ENCODE measurements around the gene TUBB2A.
A peak's percentile ranks its signal among the peaks of the same experiment; 100 is the strongest.
"Not testable (repeated sequence)": the region's sequence is repeated elsewhere in the genome, so short reads cannot be mapped to it uniquely, and the experiment has no call there.

The TUBB2A gene

GRCh38 chr6:3164388-3164787, 7.0 kb upstream of the TUBB2A start:
- Histone ChIP-seq H3K36me3 (no peaks in the 10 kb centered on the region), H3K4me1 (peaks cover 22% of the 10 kb centered on the region)

DNA sequence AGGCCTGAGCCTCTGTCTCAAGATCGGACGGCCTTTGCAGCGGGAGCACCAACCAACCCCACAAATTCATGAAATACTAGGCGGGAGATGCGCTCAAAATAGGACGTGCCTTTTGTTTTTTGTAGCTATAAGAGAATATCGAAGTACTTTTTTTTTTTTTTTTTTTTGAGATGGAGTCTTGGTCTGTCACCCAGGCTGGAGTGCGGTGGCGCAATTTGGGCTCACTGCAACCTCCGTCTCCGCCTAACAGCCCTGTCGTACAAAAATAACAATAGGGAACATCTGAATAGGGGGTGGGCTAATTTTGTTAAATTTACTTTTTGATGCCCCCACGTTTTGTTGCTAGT, 5.9 kb upstream of the TUBB2A start:
- peaks cover 22% of the 10 kb centered on the region for H3K4me1 ChIP-seq
- no peaks in the 10 kb centered on the region for H3K9me3 ChIP-seq
- DNase-seq = no peak

More at GRCh38 chr6:3164388-3164787, 7.0 kb upstream of the TUBB2A start:
- Histone ChIP-seq H3K27me3 (no peaks in the 10 kb centered on the region), H3K4me3 (ENCODE audit: low read depth, low read length) (no peak overlapping the region), H3K9me3 (no peaks in the 10 kb centered on the region)
- TF ChIP-seq CTCF (IDR thresholded peaks at IDR 0.05; ENCODE audit: low read depth, low read length) = no peak
- DNase-seq = no peak

GRCh38 chr6:3162565-3163247, 5.4 kb upstream of the TUBB2A start:
- Histone ChIP-seq H3K9me3 (no peaks in the 10 kb centered on the region), H3K27me3 (no peaks in the 10 kb centered on the region), H3K4me1 (peaks cover 22% of the 10 kb centered on the region), H3K4me3 (ENCODE audit: low read depth, low read length) (peak overlapping the region; percentile 79), H3K36me3 (no peaks in the 10 kb centered on the region)
- peak; percentile 87 for DNase-seq
- TF ChIP-seq CTCF (IDR thresholded peaks at IDR 0.05; ENCODE audit: low read depth, low read length) = peak; percentile 23; the same call in 1 of the 2 replicates

More for the DNA sequence above, 5.9 kb upstream of the TUBB2A start:
- peak overlapping the region; percentile 79 for H3K4me3 ChIP-seq (ENCODE audit: low read depth, low read length)
- TF ChIP-seq CTCF (IDR thresholded peaks at IDR 0.05; ENCODE audit: low read depth, low read length) = peak; percentile 1; the same call in 1 of the 2 replicates
- no peaks in the 10 kb centered on the region for H3K36me3 ChIP-seq
- no peaks in the 10 kb centered on the region for H3K27me3 ChIP-seq

- H3K36me3 ChIP-seq = no peaks in the 10 kb centered on the region
- no peak for TF ChIP-seq CTCF (IDR thresholded peaks at IDR 0.05; ENCODE audit: low read depth, low read length)
- peak overlapping the region; percentile 79 for H3K4me3 ChIP-seq (ENCODE audit: low read depth, low read length)
These were observed 4.7 kb upstream of the TUBB2A start for GRCh38 chr6:3162067-3162497.

DNA sequence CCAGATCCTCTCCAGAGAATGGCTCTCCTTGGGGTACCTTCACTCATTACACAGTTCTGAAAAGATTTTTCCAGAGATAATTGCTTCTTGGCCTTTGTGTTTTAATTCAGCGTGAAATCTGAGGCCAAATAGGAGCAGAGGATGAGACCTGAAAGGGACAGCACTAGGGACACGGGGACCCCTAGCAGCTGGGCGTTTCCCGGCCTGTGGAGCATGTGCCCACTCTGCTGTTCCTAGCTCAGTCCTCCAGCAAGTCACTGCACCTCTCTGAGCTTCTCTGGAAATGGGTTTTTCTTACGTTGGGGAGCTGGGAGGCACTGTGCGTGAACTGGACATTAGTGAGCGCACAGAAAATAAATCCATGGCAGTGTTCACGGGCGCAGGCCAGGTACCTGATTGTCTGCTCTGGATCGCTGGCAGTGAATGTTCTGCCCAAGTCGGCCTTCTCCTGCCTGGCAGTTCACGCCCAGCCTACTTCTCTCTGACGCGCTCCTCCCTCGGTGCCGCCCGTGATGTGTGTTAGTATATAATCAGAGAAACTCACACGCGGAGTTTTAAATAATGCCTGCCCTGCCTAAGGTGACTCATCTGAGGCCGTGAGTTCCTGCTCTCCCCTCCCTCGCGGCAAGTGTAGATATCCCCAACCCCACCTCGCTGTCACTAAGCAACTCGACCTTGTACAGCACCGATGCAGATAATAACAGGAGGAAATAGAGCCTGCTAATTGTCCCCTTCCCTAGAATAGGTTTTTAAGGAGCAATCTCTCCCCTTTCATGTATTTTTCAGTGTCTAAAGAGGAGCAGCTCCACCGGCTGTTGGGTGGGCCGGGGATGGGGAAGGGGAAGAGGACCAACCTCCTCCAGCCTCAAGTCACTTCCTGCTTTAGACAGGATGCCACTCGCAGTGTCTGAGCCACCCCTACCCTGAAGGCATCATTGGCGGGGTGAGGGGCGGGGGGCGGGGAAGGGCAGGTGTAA, 2.7 kb upstream of the TUBB2A start:
- TF ChIP-seq CTCF (IDR thresholded peaks at IDR 0.05; ENCODE audit: low read depth, low read length) = no peak
- Histone ChIP-seq H3K27me3 (no peaks in the 10 kb centered on the region), H3K4me1 (peaks cover 12% of the 10 kb centered on the region; the same call in 1 of the 2 replicates), H3K9me3 (no peaks in the 10 kb centered on the region), H3K4me3 (ENCODE audit: low read depth, low read length) (no peak overlapping the region), H3K36me3 (peaks cover 7% of the 10 kb centered on the region)
- DNase-seq = no peak

More at GRCh38 chr6:3162067-3162497, 4.7 kb upstream of the TUBB2A start:
- no peak for DNase-seq
- Histone ChIP-seq H3K4me1 (peaks cover 22% of the 10 kb centered on the region), H3K27me3 (no peaks in the 10 kb centered on the region), H3K9me3 (no peaks in the 10 kb centered on the region)

- H3K36me3 ChIP-seq = peaks cover 26% of the 10 kb centered on the region
- peak; percentile 68 for DNase-seq
- peak overlapping the region; percentile 94 for H3K4me3 ChIP-seq (ENCODE audit: low read depth, low read length)
- not testable (repeated sequence) for H3K4me1 ChIP-seq, H3K9me3 ChIP-seq, H3K27me3 ChIP-seq
These were observed 887 bp downstream of the TUBB2A start for GRCh38 chr6:3156184-3157130.

DNA sequence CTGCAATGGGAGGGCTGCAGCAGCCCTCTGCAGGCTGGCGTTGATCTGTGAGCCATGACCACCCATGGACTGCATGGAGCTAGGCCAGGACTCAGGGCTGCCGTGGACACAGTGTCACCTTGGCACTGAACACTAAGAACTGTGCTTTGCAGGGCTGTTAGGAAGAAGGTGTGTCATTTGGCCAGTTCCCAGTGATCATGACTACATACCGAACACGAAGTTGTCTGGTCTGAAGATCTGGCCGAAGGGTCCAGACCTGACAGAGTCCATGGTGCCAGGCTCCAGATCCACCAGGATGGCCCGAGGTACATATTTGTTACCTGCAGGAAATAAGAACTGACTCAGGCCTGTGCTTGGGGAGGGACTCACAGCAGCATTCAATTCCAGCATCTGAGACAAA, 1.9 kb downstream of the TUBB2A start:
- not testable (repeated sequence) for H3K27me3 ChIP-seq; DNase-seq; H3K4me1 ChIP-seq; H3K4me3 ChIP-seq (ENCODE audit: low read depth, low read length); H3K9me3 ChIP-seq
- peaks cover 26% of the 10 kb centered on the region for H3K36me3 ChIP-seq
